Brain pericyte (primary cell): ENCODE data around the gene TACO1.
A peak's percentile ranks its signal among the peaks of the same experiment; 100 is the strongest.

Source experiments
- DNase-seq: peaks from one replicate; pipeline ENCODE4 v3.0.0-alpha.2; 2012; ENCODE audit warnings: low read depth, low spot score

Gene TACO1

DNA sequence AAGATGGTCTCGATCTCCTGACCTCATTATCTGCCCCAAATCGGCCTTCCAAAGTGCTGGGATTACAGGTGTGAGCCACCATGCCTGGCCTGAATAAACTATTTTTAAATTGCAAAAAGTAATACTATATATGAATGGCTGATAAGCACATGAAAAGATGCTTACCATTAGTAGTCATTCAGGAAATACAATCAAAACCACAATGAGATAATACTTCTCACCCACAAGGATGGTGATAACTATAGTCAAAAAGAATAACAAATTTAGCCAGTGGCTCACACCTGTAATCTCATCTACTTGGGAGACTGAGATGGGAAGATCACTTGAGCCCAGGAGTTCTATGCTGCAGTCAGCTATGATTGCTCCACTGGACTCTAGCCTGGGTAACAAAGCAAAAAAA is 2.4 kb upstream of the TACO1 start:
- DNase-seq: no peak

DNA sequence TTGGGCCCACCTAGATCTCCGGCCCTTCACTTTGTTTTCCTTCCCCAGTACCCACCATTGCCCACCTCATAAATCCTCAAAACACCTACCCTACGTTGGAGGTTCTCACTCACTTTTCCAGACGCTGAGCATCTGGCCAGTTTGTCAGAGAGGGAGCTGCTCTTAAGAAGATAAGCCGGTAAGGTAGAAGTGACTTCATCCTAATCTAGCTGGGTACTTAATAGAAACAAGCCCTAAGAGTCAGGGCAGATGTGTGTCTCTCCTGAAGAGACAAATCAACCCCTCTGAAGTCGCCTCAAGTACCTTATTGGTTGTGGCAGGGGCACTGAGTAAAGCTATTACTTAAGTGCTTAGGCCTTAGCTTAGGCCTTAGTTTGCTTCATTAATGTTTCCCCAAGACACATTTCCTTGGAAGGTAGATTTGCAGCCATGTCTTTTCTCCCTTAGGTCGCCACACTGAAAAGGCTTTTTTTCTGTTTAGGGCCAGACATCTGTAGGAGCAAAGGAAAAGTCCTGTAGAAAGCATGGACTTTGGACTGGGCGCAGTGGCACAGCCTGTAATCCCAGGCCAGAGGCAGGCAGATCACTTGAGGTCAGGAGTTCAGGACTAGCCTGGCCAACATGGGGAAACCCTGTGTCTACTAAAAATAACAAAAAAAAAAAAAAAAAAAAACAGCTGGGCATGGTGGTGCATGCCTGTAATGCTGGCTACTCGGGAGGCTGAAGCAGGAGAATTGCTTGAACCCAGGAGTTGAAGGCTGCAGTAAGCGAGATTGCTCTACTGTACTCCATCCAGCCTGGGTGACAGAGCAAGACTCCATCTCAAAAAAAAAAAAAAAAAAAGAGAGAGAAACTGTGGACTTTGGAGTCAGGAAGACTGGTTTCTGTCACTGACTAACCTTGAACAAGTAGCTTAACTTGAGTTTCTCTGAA is 1.0 kb downstream of the TACO1 start:
- DNase-seq: no peak

DNA sequence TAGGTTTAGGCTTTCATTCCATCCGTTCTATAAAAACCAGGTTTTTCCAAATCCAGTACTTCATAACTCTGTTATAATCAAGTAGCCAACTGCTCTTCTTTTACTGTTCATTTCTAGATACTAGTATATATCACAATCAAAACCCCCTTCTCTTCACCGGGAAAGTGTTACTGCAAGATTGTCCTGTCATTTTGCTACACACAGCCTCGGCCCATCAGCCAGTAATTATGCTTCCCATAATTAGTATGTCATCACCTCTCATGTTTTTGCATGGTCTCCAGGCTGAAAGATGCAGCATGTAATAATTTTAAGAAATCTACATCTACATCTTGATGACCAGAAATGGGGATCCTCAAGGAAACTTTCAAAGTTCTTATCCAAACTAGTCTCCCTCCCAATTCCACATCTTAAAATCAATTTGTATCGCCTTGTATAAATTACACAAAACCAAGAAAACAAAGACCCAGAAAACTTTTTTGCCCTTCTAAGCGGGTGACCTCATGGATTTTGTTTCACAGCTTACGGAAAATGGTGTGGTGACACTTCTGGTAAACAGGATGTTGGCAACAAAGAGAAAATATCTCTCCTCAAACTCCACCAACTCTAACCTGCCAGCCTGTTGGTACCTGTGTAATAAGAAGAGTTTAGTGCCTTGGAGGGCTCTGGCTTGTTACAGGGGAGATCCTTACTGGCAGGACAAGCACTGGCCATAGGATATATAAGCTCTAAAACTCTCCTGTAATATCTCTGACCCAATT is 9.3 kb downstream of the TACO1 start:
- no peak for DNase-seq

DNA sequence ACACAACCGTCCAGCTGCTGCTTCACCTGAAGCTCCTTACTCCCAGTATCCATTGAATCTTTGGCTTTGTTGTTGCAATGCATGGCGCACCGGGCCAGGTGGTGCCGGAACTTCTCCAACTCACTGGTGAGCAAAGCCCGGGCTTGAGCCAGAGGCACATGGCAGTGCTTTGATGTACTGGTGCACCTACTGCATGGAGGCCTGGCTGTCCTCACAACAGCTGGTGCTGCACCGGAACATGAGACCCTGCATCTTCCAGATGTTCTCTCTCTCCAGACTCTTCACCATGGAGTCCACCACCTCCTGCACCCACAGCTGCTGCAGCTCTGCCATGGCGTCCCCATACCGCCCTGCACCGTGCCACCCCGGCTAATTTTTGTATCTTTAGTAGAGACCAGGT is 10.2 kb downstream of the TACO1 start:
- no peak for DNase-seq

DNA sequence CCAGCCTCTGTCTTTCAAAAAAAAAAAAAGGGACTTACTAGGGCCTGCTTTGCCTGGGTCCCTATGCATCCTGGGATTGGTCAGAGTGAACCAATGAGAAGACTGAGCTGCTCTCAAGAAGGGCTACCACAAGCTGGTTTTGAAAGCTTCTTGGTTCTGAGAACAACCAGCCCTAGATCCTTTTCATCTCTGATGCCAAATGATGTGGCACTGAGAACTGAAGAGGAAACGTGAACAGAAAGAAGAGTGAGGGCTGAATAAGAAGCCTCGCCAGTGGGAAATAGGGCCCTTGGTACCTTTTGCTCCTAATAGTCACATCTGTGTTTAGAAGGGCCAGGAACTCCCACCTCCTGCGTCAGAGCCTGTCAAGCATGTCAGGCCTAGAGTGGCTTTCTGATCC is 10.7 kb downstream of the TACO1 start:
- no peak for DNase-seq

DNA sequence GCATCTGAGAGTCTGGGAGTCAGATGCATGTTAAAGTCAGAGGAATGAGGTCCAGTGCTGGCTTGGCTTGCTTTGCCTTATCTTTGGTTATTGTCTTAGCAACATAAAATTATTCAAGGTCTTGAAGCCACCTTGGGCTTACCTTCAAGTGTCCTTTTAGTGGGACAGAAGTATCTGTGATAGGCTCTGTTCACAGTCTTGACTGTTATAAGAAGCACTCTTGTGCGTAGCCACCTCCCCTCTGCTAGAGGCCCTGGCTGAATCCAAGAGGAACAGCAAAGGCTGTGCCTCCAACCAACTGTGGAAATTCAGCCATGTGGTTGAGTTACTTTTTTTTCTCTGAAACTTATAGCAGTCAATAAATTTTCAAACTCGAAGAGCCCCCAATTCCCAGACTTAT is 13.0 kb downstream of the TACO1 start:
- no peak for DNase-seq

DNA sequence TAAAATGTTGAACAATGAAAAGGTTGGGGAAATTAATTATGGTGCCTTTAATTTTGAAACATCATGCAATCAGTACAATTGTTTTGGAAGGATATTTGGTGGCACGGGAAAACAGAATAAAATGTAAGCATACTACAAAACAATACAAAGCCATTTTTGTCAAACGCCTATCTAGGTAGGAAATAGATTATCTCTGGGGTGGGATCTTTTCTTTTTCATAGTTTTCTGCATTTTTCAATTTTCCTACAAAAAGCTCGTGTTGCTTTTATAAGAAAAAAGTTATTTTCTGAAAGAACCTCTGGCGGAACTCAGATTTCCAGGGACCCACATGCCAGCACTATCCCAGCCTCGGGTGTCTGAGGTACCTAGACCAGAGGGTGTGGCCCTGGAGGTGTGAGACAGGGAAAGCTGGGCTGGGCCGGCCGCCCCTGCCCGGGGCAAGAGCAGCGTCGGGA is 20.6 kb downstream of the TACO1 start:
- no peak for DNase-seq

DNA sequence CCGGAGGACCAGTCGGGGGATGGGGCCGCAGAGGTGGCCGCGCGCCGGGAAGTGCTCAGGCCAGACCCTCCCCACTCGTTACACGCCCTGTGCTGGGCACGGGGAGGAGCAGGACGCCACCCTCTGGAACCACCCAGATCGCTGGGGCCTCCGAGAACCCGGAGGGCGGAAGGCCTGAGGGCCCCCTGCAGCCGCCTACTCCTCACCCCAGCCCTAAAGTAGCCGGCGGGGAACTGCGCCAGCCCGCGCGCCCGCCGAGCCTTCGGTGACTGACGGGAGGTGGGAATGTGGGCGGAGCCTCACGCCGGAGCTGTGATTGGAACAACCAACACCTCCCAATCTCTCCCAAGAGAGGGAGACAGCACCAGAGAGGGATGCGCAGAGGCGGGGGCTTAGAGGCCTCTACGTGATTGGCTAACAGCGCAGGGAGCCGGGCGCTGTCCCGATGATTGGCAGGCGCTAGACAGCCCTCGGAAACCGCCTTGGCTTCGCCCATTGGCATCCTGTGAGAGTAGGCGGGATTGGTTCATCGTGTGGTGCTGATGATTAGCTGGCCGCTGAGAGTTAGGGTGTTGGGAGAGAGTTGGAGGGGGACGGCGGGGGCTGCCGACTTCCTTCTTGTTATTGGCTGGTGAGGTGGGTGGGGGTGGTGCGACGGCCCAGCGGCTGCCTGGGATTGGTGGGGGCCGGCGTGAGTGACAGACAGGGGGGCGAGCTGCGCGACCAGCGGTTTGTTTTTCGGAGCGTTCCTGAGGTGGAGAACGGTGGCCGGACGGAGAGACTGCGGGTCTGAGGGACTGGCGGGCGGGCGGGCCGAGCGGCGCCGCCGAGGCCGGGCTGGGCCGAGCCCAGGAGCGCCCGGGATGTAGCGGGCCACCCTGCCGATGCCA is 21.2 kb downstream of the TACO1 start, which contains the start of gene MAP3K3:
Gene MAP3K3 (plus strand): TSS at position 734 of the 890 bp plus-strand sequence. CDS start 343 bp downstream, outside the sequence.
- DNase-seq: peak; percentile 100

DNA sequence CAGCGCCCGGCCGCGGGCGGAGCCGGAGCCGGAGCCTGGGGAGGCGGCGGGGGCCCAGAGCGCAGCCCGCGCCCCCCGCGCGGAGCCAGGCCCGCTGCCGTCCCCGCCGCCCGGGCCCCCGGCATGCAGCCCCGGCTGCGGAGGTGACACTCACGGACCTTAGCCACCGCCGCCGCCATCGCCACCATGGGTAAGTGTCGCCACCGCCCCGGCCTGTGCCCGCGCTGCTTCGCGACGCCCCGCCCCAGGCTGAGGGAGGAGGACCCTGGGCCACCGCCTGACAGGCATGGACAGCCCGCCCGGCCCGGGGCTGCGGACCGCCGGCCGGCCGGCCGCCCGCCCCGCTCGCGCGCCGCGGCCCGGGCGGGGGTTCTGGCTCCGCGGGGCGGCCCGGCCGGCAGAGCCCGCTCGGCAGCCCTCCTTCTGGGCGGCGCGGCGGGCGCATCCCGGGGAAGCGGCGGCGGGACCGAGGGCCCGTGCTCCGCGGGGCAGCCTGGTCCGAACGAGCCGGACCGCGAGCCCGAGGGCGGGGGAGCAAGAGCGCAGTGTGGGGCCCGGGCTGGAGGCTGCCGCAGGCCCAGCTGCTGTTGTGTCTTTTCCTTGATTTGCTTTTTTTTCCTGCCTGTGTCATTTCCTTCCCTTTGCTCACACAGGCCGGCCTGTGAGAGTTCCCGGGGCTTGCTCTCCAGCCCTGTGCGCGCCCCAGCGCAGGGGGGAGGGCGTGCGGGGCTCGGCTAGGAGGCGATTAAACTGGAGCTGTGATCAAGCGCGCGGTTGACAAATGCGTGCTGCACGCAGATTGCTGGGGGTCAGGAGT is 22.1 kb downstream of the TACO1 start:
- DNase-seq: no peak

DNA sequence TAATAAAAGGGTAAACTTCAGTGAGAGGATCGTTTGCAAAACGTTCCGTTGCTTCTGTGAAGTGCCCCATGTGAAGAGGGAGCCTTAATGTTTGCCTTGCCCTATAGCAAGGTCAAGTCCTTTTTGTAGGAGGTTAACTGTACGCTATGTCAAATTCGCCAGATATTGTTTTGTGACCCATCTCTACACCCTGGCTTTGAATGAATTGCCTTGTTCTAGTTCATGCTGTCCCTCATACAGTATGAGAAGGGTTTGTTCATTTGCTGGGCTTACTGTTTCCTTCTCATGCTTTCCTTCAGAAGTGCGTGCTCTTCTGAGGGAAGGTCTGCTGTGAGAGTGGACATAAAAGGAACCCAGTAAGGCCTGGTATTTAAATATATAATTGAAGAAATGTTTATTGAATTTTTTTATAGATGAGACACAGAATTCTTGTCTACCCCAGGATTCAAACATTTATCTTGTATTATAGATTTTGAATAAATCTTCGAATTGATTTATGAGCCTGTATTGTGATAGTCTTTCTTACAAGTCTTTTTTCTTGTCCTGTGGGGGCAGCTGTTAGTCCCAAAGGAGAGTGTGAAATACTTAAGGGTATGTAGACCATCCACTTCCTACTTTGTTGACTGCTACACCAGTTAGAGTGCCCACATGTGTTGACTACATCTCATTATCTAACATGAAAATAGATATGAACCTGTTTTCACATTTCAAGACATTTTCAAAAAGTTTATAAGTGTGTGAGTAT is 23.3 kb downstream of the TACO1 start:
- DNase-seq: no peak

DNA sequence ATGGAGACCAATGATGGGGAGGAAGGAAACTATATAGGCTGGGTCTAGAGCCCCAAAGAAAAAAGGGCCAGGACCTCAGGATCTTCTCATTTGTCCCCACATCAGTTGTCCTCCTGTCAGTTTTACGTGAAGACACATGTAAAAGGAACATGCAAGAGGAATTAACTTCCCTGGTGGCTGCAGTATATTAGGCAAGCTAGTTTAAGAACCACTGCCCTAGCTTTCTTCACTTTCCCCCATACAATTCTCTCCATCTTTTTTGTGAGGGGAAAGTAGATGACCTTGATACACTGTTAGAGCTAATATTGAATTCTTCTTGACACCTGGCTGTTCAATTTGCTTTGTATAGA is 23.8 kb downstream of the TACO1 start:
- DNase-seq: no peak

DNA sequence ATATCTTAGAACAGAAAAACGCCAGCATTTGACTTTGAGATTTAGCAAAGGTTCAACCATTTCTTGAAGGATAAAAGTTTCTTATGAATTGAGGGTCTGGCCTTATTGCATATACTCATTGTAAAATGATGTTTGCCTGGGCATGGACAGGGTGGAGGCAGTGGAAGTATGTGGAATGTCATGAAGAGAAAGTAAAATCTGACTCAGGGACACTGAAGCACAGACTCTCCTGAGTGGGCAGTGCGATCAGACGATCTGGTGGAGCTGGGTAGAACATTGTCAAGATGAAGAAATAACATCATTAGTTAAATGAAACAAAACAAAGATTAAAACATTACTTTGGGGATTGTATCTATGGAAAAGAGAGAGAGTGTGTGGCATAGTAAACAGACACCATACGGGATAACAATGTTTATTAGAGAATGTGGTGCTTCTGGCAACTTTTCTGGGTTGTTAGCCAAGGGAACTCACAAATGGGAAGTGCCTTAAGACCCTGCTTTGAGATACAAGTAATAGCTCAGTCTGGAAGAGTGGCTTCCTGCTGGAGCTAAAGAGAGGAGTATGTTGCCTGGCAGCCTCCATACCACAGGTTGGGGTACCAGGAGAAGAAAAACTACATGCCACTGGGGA is 26.0 kb downstream of the TACO1 start:
- no peak for DNase-seq

DNA sequence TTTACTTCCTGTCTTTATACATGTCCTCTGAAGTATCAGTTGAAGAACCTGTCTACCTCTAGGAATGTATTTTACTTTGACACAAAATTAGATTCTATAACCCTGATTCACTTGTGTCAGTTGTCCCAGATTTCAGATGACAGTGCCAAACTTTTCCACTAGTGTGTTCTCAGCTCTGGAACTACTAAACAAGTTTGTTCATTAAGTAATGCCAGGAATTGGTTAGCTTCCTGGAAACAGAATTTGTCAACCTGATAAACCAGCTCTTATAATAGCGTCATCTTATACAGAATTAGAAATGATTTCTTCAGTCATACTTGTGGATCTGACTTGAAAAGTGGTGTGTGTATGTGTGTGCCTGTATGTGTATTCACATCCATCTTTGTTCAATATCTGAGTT is 28.9 kb downstream of the TACO1 start:
- no peak for DNase-seq

DNA sequence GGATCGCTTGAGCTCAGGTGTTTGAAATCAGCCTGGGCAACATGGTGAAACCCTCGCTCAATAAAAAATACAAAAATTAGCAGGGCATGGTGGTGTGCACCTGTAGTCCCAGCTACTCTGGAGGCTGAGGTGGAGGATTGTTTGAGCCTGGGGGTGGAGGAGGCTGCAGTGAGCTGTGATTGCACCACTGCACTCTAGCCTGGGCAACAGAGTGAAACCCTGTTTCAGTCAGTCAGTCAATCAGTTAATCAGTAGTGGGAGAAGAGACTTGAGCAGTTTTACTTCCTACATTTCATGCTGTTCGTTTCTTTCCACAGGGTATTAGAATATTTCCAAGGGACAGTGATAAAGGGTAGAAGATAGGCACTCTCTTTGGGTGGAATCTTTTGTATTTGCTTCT is 30.4 kb downstream of the TACO1 start:
- no peak for DNase-seq

DNA sequence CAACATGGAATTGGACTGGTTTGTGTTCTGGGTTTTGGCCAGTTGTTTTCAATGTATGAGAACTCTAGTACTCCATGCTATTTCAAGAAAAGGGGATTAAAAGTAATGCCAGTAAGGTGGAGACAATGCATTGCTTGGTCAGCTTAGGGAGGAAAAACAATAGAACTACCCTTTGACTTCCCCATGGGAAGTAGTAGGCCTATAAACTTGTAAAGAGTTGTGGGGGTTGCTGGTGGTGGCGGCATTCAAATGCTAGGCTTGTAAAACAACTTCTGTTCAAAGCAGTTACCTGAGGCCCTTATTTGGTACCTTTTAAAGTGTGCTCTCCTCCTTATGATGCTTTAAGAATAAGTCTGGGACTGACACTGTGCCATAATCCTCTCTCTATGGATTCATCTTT is 30.9 kb downstream of the TACO1 start:
- DNase-seq: no peak

DNA sequence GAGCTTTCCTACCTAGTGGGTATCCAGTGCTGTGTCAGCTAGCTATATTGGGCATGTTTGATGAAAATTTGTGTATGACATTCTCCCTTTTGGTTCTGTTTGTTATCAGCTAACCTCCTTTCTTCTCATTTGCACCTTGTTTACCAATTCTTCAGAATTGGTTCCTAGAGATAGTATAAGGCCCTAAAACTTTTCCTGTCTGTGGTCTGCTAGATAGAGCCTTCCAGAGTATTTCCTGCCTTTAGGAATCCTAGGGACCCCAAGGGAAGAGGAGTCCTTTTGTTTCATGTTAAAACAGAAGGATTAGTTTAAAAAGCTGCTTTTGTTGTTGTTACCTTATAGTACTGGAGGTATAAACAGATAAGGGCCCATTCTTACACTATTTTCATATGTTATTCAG is 33.0 kb downstream of the TACO1 start:
- DNase-seq: no peak

DNA sequence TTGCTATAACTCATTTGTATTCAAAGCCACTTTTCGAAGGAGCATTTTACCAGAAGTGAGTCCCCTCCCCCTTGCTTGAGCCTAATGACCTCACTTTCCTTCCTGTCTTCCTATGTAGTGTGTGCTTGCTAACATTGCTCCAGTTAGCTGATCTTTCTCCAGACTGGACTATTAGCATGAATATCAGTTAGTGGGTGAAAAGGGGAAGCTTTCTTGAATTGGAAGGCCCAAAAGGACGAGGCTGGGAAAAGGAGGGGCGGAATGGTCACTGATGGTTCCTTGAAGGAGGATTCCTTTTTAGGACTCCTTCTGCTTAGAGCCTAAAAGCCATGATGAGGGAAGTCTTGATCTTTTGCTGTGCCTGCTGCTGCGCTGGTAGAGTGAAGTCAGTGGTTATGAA is 33.5 kb downstream of the TACO1 start:
- no peak for DNase-seq

DNA sequence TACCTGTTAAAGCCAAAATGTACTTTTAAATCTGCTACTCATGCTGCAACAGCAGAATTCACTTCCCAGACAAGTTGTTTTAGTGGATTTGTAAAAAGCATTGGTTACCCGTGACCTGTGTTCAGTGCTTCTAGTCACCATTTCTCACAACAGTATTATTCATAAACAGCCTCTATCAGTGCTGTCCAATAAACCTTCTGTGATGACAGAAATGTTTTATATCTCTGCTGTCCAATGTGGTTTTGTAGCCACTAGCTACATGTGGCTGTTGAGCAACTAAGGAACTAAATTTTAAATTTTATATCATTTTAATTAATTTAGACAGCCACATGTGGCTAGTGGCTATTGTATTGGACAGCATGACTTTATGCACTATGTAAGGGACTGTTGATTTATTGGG is 34.1 kb downstream of the TACO1 start:
- DNase-seq: no peak

DNA sequence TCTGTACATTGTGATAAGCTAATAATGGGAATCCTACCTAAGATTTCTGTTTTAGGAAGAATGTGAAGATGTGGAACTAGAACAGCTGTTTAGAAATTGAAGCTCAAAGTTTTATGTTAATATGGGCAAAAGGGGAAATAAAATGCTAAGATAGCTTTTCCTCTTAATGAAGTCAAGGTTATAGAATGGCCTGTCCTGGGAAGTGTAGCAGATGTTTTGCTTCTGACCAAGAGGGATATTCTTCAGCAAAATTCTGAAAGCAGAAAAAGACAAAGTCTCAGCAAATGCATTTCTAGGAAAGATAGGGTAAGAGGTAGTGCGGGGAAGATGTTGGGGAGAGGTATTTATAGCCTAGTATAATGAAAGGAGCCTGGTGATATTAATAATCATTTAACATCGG is 34.6 kb downstream of the TACO1 start:
- DNase-seq: no peak

DNA sequence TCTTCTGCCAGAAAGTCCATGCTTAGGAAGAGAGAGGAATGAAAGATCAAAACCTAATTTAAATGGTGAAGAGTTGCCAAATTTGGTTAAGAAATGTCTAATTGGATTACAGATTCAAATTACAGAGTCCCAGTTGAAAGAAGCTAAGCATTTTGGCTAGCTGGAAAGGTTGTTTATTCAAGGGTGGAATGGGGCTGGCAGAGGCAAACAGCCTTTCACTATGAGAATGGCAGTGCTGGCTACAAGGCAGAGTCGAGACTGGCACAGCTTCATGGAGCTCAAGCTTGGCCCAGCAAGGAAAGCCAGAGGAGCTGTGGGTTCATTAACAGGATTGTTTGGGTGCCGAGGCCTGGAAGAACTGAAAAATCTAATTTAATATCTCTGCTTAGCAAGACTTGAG is 35.1 kb downstream of the TACO1 start:
- DNase-seq: no peak
